ENCODE measurements around the gene FRMD6.

- TF ChIP-seq, protein P1, sequence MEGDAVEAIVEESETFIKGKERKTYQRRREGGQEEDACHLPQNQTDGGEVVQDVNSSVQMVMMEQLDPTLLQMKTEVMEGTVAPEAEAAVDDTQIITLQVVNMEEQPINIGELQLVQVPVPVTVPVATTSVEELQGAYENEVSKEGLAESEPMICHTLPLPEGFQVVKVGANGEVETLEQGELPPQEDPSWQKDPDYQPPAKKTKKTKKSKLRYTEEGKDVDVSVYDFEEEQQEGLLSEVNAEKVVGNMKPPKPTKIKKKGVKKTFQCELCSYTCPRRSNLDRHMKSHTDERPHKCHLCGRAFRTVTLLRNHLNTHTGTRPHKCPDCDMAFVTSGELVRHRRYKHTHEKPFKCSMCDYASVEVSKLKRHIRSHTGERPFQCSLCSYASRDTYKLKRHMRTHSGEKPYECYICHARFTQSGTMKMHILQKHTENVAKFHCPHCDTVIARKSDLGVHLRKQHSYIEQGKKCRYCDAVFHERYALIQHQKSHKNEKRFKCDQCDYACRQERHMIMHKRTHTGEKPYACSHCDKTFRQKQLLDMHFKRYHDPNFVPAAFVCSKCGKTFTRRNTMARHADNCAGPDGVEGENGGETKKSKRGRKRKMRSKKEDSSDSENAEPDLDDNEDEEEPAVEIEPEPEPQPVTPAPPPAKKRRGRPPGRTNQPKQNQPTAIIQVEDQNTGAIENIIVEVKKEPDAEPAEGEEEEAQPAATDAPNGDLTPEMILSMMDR (IDR thresholded peaks at IDR 0.05), result no peak
- TF ChIP-seq POLR2A (IDR thresholded peaks at IDR 0.05), result no peak
Observed at GRCh38 chr14:51610771-51611170, 40.9 kb upstream of the FRMD6 start.

Data from Peyer's patch (tissue), 4 donors.